Left ventricle myocardium inferior (tissue), 1 donor: ENCODE data around the gene C16orf96. TPM values are rescaled to one million over a fixed set of nuclear protein-coding genes. Genes with fewer than 3 reads are reported as not detected.

Experiments used
- DNase-seq: peaks from one replicate; pipeline ENCODE4 v3.0.0-alpha.2; 2020
- H3K27ac ChIP-seq: fragments of 200-600 bp; replicated peaks from 2 replicates; pipeline ENCODE4 v1.8.0; 2021
- H3K27me3 ChIP-seq: fragments of 200-600 bp; 2 replicates; pipeline ENCODE4 v1.8.0; 2021; ENCODE audit warnings: low read depth
- H3K36me3 ChIP-seq: fragments of 200-600 bp; 2 replicates; pipeline ENCODE4 v1.8.0; 2021
- H3K4me1 ChIP-seq: fragments of 200-600 bp; 2 replicates; pipeline ENCODE4 v1.8.0; 2021
- H3K4me3 ChIP-seq: fragments of 200-600 bp; 2 replicates; pipeline ENCODE4 v1.8.0; 2021; ENCODE audit warnings: mild to moderate bottlenecking, moderate library complexity
- H3K9me3 ChIP-seq: fragments of 200-600 bp; replicated peaks from 2 replicates; pipeline ENCODE4 v1.8.0; 2021
- intact Hi-C: fragments of 100-400 bp; cut with micrococcal nuclease; formaldehyde crosslinking; loops from one replicate; pipeline ENCODE4 v1.11.0; 2022
- total RNA-seq: library from RNA; stranded (reverse); fragmentation: NEBNext Ultra II Directional; extraction: Animal tissue kit (Norgen Biotek cat#: 25700); gene quantifications from one replicate; pipeline ENCODE4 v1.2.1, GENCODE V29; 2021
- TF ChIP-seq, protein P1 (sequence below): fragments of 200-600 bp; IDR thresholded peaks from 2 replicates; pipeline ENCODE4 v1.8.0; 2021; ENCODE audit warnings: antibody characterized with exemption, mild to moderate bottlenecking, borderline replicate concordance
- donor health status: DM: no; HTN: yes; CAD: no; lungs with severe emphysema.

C16orf96 gene
- total RNA-seq, 1 donor from 2014 or later: 0.08 TPM

DNA sequence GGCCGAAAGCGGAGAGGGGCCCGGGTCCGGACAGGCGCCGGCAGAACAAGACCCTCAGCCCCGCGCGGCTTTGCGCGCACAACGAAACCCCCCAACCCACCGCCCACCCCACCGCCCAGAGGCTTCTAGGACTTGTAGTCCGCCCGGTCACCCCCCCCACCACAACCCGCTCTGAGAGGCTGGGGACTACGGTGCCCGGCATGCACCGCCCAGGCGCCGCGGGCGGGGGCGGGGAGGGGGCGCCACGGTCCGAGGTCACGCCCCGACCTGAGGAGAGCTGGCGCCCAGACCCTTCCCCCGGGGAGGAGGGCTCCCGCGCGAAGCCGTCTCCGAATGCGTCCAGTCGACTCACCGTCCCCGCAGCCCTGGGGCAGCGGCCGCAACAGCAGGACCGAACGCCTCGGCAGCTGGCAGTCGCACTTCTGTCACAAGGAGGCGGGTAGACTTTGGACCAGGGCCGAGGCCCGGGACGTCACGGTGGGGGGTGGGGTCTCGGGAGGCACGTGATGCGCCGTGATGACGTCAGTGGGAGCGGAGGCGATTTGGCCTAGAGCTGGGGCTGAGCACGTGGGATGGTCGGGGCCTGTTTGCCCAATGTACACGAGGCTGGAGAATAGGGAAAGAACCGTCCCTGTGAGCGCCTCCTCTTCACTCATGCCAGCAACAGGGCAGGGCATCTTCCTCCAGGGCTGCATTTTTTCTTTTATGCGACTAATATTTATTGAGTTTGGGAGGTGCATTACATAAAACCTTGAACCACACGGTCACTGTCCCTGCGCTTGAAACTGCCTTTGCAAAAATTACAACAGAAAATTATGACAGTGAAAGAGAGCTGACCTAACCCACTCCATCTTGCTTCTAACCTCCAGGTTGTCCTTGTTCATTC lies 17.5 kb upstream of the C16orf96 start, which contains the start of gene CDIP1:
TSS of gene CDIP1 (minus strand) at position 424 of the 886 bp plus-strand sequence. CDS start 24,643 bp downstream, outside the sequence.
- H3K27me3 ChIP-seq: no peaks in the 10 kb centered on the region
- intact Hi-C loops: no loop called here
- H3K36me3 ChIP-seq: no peaks in the 10 kb centered on the region
- peak; percentile 97 for DNase-seq
- H3K4me1 ChIP-seq: peaks cover 50% of the 10 kb centered on the region
- TF ChIP-seq, protein P1, sequence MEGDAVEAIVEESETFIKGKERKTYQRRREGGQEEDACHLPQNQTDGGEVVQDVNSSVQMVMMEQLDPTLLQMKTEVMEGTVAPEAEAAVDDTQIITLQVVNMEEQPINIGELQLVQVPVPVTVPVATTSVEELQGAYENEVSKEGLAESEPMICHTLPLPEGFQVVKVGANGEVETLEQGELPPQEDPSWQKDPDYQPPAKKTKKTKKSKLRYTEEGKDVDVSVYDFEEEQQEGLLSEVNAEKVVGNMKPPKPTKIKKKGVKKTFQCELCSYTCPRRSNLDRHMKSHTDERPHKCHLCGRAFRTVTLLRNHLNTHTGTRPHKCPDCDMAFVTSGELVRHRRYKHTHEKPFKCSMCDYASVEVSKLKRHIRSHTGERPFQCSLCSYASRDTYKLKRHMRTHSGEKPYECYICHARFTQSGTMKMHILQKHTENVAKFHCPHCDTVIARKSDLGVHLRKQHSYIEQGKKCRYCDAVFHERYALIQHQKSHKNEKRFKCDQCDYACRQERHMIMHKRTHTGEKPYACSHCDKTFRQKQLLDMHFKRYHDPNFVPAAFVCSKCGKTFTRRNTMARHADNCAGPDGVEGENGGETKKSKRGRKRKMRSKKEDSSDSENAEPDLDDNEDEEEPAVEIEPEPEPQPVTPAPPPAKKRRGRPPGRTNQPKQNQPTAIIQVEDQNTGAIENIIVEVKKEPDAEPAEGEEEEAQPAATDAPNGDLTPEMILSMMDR: peak; percentile 19
- H3K27ac ChIP-seq: peak within 1 kb of the TSS; percentile 94
- H3K4me3 ChIP-seq: peak within 1 kb of the TSS; percentile 97
- H3K9me3 ChIP-seq: peaks cover 19% of the 10 kb centered on the region

DNA sequence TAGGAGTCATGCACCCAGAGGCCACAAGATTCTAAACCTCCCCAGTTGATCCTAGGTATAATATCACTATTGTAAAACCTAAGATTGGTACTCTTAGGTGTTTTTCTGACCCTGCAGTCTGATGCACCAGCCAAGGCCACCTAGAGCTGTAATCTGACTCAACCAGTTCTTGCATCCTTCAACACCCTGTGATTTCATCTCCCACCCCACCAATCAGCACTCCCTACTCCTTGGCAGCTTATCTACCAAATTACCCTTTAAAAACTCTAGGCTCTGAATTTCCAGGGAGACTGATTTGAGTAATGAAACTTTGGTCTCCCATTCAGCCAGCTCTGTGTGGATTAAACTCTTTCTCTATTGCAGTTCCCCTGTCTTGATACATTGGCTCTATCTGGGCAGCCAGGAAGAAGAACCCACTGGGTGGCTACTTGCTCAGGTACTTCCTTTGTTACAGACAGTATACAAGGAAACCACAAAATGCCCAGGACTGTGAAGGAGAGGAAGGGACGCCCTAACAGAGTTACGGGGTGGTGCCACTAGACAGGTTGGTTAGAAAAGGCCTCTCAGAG lies 16.3 kb upstream of the C16orf96 start:
- no peak overlapping the region for H3K4me3 ChIP-seq
- H3K27me3 ChIP-seq: no peaks in the 10 kb centered on the region
- no peak for DNase-seq
- no peaks in the 10 kb centered on the region for H3K36me3 ChIP-seq
- intact Hi-C loops: no loop called here
- H3K27ac ChIP-seq: no peak overlapping the region
- H3K4me1 ChIP-seq: peaks cover 38% of the 10 kb centered on the region
- peaks cover 19% of the 10 kb centered on the region for H3K9me3 ChIP-seq
- TF ChIP-seq, protein P1: no peak

DNA sequence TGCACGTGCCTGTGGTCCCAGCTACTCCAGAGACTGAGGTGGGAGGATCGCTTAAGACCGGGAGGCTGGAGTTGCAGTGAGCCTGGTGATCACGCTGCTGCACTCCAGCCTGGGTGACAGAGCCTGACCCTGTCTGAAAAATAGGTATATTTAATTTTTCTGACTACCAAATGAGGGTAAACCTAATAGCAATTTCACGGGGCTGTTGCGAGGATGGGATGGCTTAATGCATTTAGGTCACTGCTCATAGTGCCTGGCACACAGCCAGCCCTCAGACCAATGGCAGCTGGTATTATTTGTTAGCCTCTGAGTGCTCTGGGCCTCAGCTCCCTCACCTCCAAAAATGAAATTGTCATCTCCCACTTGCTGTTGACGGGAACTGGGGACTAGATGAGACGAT lies 11.7 kb upstream of the C16orf96 start:
- no peak overlapping the region for H3K27ac ChIP-seq
- no peaks in the 10 kb centered on the region for H3K36me3 ChIP-seq
- H3K27me3 ChIP-seq: no peaks in the 10 kb centered on the region
- TF ChIP-seq, protein P1: no peak
- intact Hi-C loops: no loop called here
- H3K4me1 ChIP-seq: no peaks in the 10 kb centered on the region
- peaks cover 11% of the 10 kb centered on the region for H3K9me3 ChIP-seq
- H3K4me3 ChIP-seq: no peak overlapping the region
- no peak for DNase-seq

DNA sequence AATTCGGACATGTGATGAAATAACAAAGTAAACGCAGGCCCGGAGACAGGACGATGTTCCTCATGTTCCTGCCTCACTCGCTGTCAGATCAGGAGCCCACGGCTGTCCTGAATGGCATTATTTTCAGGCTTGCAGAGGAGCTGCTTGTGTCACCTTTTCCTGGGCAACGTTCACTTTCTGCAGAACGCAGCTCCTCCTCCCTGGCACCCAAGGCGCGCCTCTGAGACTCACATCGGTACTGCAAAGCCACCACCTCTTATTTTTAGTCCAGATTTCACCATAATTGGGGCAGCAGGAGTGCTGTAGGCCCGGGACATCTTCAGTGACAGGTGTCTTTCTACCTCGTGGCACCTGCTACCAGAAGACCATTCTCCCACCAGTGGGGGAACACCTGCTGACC lies 8.0 kb upstream of the C16orf96 start:
- Histone ChIP-seq H3K4me1 (no peaks in the 10 kb centered on the region), H3K36me3 (no peaks in the 10 kb centered on the region), H3K27ac (no peak overlapping the region), H3K4me3 (no peak overlapping the region), H3K27me3 (no peaks in the 10 kb centered on the region), H3K9me3 (no peaks in the 10 kb centered on the region)
- DNase-seq: no peak
- TF ChIP-seq, protein P1: no peak
- intact Hi-C loops: no loop called here

DNA sequence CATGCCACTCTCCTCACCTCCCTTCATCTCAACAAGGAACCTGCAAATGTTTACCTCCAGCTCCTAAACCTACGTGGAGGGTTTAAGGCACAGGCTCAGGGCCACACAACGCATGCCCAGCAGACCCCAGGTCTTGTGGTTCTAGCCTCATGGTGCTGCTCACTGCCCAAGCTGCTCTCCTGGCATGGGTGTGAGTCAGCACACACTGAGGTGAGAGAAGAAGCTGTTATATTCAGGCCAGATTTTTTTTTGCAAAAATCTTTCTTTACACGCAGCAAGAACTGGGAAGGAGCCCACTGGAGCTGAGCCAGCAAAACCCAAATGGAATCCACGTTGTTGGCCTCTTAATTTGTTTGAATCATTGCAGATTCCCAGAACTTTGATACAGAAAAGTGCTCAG lies 5.5 kb upstream of the C16orf96 start:
- no peak for DNase-seq
- intact Hi-C loops: loop anchor here (10.0 kb wide), 1 partner anchor 56 kb away; no protein-coding TSS in a partner anchor
- no peaks in the 10 kb centered on the region for H3K4me1 ChIP-seq

More for the DNA sequence above, 5.5 kb upstream of the C16orf96 start:
- Histone ChIP-seq H3K36me3 (no peaks in the 10 kb centered on the region), H3K27ac (no peak overlapping the region), H3K27me3 (no peaks in the 10 kb centered on the region), H3K4me3 (no peak overlapping the region), H3K9me3 (no peaks in the 10 kb centered on the region)
- TF ChIP-seq, protein P1: no peak
